IMR-90 (cell line): ENCODE results near the gene TCIRG1. TPM values are rescaled to one million over a fixed set of nuclear protein-coding genes. Genes with fewer than 3 reads are reported as not detected.

Source experiments
- ATAC-seq: fragments of 200-7000 bp; cut with Tn5 transposase; 2 replicates; pipeline ENCODE4 v1.9.1; 2020; ENCODE audit warnings: low read depth, mild to moderate bottlenecking, moderate library complexity
- BruUV-seq: library from RNA; stranded (reverse); fragments of 400-500 nt; replicated peaks from 2 replicates; lab custom pipeline; 2021; lab: Mats Ljungman, UMichigan
- CTCF ChIA-PET: fragments of 300-600 bp; formaldehyde crosslinking; extraction: SDS; loops from one replicate; lab custom pipeline; 2021; ENCODE audit warnings: antibody characterized with exemption; lab: Yijun Ruan, JAX
- POLR2A ChIA-PET: fragments of 300-600 bp; sonication (Branson Sonifier 250); formaldehyde crosslinking; loops from one replicate; lab custom pipeline; 2022; ENCODE audit warnings: antibody characterized with exemption; ENCODE audit not compliant: unreplicated experiment; lab: Charles Lee
- DNase-seq: peaks from one replicate; pipeline ENCODE4 v3.0.0; 2013
- H2AFZ ChIP-seq: replicated peaks from 2 replicates; pipeline ENCODE3; 2013; ENCODE audit warnings: low read length, mild to moderate bottlenecking; ENCODE audit not compliant: poor library complexity
- H2AK5ac ChIP-seq: 2 replicates; pipeline ENCODE4 v1.6.1; 2013; ENCODE audit warnings: low read depth, low read length, inconsistent platforms
- H2AK9ac ChIP-seq: replicated peaks from 2 replicates; pipeline ENCODE3; 2013; ENCODE audit warnings: mild to moderate bottlenecking, low read depth, low read length, moderate library complexity; ENCODE audit not compliant: poor library complexity
- H2BK120ac ChIP-seq: 2 replicates; pipeline ENCODE4 v1.6.1; 2013; ENCODE audit warnings: low read depth, low read length, inconsistent platforms
- H2BK15ac ChIP-seq: 3 replicates; pipeline ENCODE4 v1.6.1; 2013; ENCODE audit warnings: low read depth, low read length, inconsistent platforms
- H2BK20ac ChIP-seq: 2 replicates; pipeline ENCODE4 v1.6.1; 2013; ENCODE audit warnings: low read depth, mild to moderate bottlenecking, inconsistent platforms, low read length, moderate library complexity
- H2BK5ac ChIP-seq: 2 replicates; pipeline ENCODE4 v1.6.1; 2013; ENCODE audit warnings: mild to moderate bottlenecking, low read depth, low read length, inconsistent platforms; ENCODE audit not compliant: poor library complexity, severe bottlenecking
- H3K14ac ChIP-seq: replicated peaks from 2 replicates; pipeline ENCODE4 v1.6.1; 2013; ENCODE audit warnings: low read depth, low read length, inconsistent platforms
- H3K18ac ChIP-seq: 2 replicates; pipeline ENCODE4 v1.6.1; 2013; ENCODE audit warnings: low read depth, low read length, control low read depth
- H3K23ac ChIP-seq: 2 replicates; pipeline ENCODE4 v1.6.1; 2013; ENCODE audit warnings: low read depth, low read length, inconsistent platforms
- H3K27ac ChIP-seq: 2 replicates; pipeline ENCODE4 v1.5.1; 2013; ENCODE audit warnings: mild to moderate bottlenecking, control low read depth, low read length; ENCODE audit not compliant: insufficient read depth
- H3K27me3 ChIP-seq: 2 replicates; pipeline ENCODE4 v1.6.1; 2013; ENCODE audit warnings: low read length; ENCODE audit not compliant: control insufficient read depth, insufficient read depth
- H3K36me3 ChIP-seq: 2 replicates; pipeline ENCODE4 v1.6.1; 2013; ENCODE audit warnings: low read length, mixed read lengths; ENCODE audit not compliant: control insufficient read depth, insufficient read depth
- H3K4ac ChIP-seq: 2 replicates; pipeline ENCODE4 v1.6.1; 2013; ENCODE audit warnings: low read depth, low read length, inconsistent platforms
- H3K4me1 ChIP-seq: 2 replicates; pipeline ENCODE4 v1.6.1; 2013; ENCODE audit warnings: low read length, mixed read lengths; ENCODE audit not compliant: control insufficient read depth, insufficient read depth
- H3K4me2 ChIP-seq: 2 replicates; pipeline ENCODE4 v1.6.1; 2013; ENCODE audit warnings: low read depth, mild to moderate bottlenecking, control low read depth, low read length, moderate library complexity
- H3K4me3 ChIP-seq: 2 replicates; pipeline ENCODE4 v1.5.1; 2013; ENCODE audit warnings: low read depth, mild to moderate bottlenecking, control low read depth, low read length, moderate library complexity; ENCODE audit not compliant: insufficient read depth
- H3K56ac ChIP-seq: 2 replicates; pipeline ENCODE4 v1.6.1; 2013; ENCODE audit warnings: low read length, inconsistent platforms; ENCODE audit not compliant: insufficient read depth; ENCODE audit errors: extremely low read depth
- H3K79me1 ChIP-seq, 2 experiments: 2 replicates each; pipeline ENCODE4 v1.6.1; 2013; ENCODE audit warnings: low read length in 2 of 2, inconsistent platforms in 1 of 2, low read depth in 1 of 2
- H3K9ac ChIP-seq: 2 replicates; pipeline ENCODE4 v1.6.1; 2013; ENCODE audit warnings: low read depth, low read length, control low read depth
- H3K9me1 ChIP-seq: 2 replicates; pipeline ENCODE4 v1.6.1; 2013; ENCODE audit warnings: low read length, inconsistent platforms; ENCODE audit not compliant: insufficient read depth
- H3K9me3 ChIP-seq: 2 replicates; pipeline ENCODE4 v1.6.1; 2013; ENCODE audit warnings: low read length; ENCODE audit not compliant: control insufficient read depth, insufficient read depth
- H4K20me1 ChIP-seq: 2 replicates; pipeline ENCODE4 v1.6.1; 2013; ENCODE audit warnings: low read length, inconsistent platforms; ENCODE audit not compliant: insufficient read depth
- H4K5ac ChIP-seq: 2 replicates; pipeline ENCODE4 v1.6.1; 2013; ENCODE audit warnings: mild to moderate bottlenecking, low read depth, low read length, control low read depth
- H4K8ac ChIP-seq, 2 experiments: 2 replicates each; pipeline ENCODE4 v1.6.1; 2013; ENCODE audit warnings: low read depth in 2 of 2, low read length in 2 of 2, control low read depth in 1 of 2, inconsistent platforms in 1 of 2
- H4K91ac ChIP-seq: 2 replicates; pipeline ENCODE4 v1.6.1; 2013; ENCODE audit warnings: low read depth, low read length, inconsistent platforms; ENCODE audit not compliant: insufficient read depth
- CEBPB ChIP-seq: IDR thresholded peaks from 2 replicates; pipeline ENCODE4 v1.6.1; 2012; ENCODE audit warnings: low read depth, low read length, improper control_type of control experiment
- FOS ChIP-seq: fragments of 150-350 bp; IDR thresholded peaks from 2 replicates; pipeline ENCODE4 v1.6.1; 2016; ENCODE audit warnings: low read depth, low read length
- MAZ ChIP-seq: IDR thresholded peaks from 2 replicates; pipeline ENCODE4 v1.6.1; 2012; ENCODE audit warnings: low read depth, mild to moderate bottlenecking, low read length, improper control_type of control experiment, moderate library complexity, borderline replicate concordance
- MXI1 ChIP-seq: IDR thresholded peaks from 2 replicates; pipeline ENCODE4 v1.6.1; 2012; ENCODE audit warnings: low read depth, mild to moderate bottlenecking, low read length, moderate library complexity, borderline replicate concordance
- NFE2L2 ChIP-seq: fragments of 150-350 bp; IDR thresholded peaks from 2 replicates; pipeline ENCODE4 v1.6.1; 2016; ENCODE audit warnings: low read depth, mild to moderate bottlenecking, low read length
- POLR2A ChIP-seq: IDR thresholded peaks from 2 replicates; pipeline ENCODE4 v1.6.1; 2012; ENCODE audit warnings: mild to moderate bottlenecking, low read depth, low read length
- RCOR1 ChIP-seq: IDR thresholded peaks from 2 replicates; pipeline ENCODE4 v1.6.1; 2012; ENCODE audit warnings: mild to moderate bottlenecking, low read length, improper control_type of control experiment; ENCODE audit not compliant: insufficient replicate concordance
- USF2 ChIP-seq: fragments of 150-350 bp; IDR thresholded peaks from 2 replicates; pipeline ENCODE4 v1.6.1; 2017; ENCODE audit warnings: mild to moderate bottlenecking, antibody characterized with exemption, low read length, low read depth
- WGBS, 2 experiments: methylation state at CpG; one replicate each; pipeline versions ENCODE4 v1.1.5 to v1.1.7; 2013; ENCODE audit warnings: missing lambda C conversion rate in 2 of 2; ENCODE audit not compliant: insufficient read length in 1 of 2; ENCODE audit errors: extremely low coverage in 2 of 2; 5-methylcytosine and 5-hydroxymethylcytosine counted together
- dilution Hi-C: fragments of 300-500 bp; cut with HindIII; formaldehyde crosslinking; loops from one replicate; pipeline ENCODE4 v1.14.3; 2018; ENCODE audit warnings: low sequenced_read_pairs; ENCODE audit not compliant: unreplicated experiment
- in situ Hi-C: fragments of 300-500 bp; cut with MboI; formaldehyde crosslinking; loops from 3 replicates; pipeline ENCODE4 v1.14.3; 2019; ENCODE audit warnings: low sequenced_read_pairs, inconsistent platforms, mixed read lengths
- intact Hi-C: fragments of 100-400 bp; cut with micrococcal nuclease; formaldehyde crosslinking; loops from 2 replicates; pipeline ENCODE4 v1.10.0; 2022
- polyA plus RNA-seq, 3 experiments: library from polyadenylated mRNA; depleted of rRNA; stranded (reverse); fragments of >200 nt; gene quantifications; 2 replicates each; pipeline ENCODE4 v1.2.3, GENCODE V29; 2012; ENCODE audit warnings: low replicate concordance in 1 of 3
- total RNA-seq: library from RNA; depleted of rRNA; stranded (reverse); fragments of >200 nt; gene quantifications from 2 replicates; pipeline ENCODE4 v1.2.3, GENCODE V29; 2012
- TF ChIP-seq, protein P1 (sequence below): fragments of 150-350 bp; IDR thresholded peaks from 2 replicates; pipeline ENCODE4 v1.6.1; 2016; ENCODE audit warnings: low read depth, mild to moderate bottlenecking, low read length, moderate library complexity, borderline replicate concordance
- TF ChIP-seq, protein P2 (sequence below): conservative IDR thresholded peaks from 2 replicates; pipeline ENCODE4 v1.5.1; 2012; ENCODE audit warnings: mild to moderate bottlenecking, low read depth, low read length, improper control_type of control experiment

Gene TCIRG1
- total and polyA plus RNA-seq, 2 of the 4 experiments (the other 2 are of a cell fraction): 25.3 to 117 TPM

GRCh38 chr11:68026391-68027105, 12.3 kb upstream of the TCIRG1 start (continued):
- TF ChIP-seq USF2: no peak

GRCh38 chr11:68027667-68028066, 11.2 kb upstream of the TCIRG1 start:
- H3K56ac ChIP-seq: no peak overlapping the region; the same call in 1 of the 2 replicates
- peaks cover 19% of the 10 kb centered on the region for H3K36me3 ChIP-seq
- H2BK5ac ChIP-seq: peak overlapping the region; percentile 99
- no peak overlapping the region for H3K4me2 ChIP-seq
- H2BK15ac ChIP-seq: peak overlapping the region; percentile 74; the same call in 2 of the 3 replicates
- dilution Hi-C loops (no loop called here), intact Hi-C loops (no loop called here), in situ Hi-C loops (no loop called here)
- H3K18ac ChIP-seq: peak overlapping the region; percentile 40; the same call in 1 of the 2 replicates
- H2AK5ac ChIP-seq: peak overlapping the region; percentile 98
- peak overlapping the region; percentile 64 to 92 for H4K8ac ChIP-seq
- H2AK9ac ChIP-seq: peak overlapping the region; percentile 96
- no peak overlapping the region for H3K4me3 ChIP-seq
- H3K9me1 ChIP-seq: peaks cover 8% of the 10 kb centered on the region
- H3K9ac ChIP-seq: no peak overlapping the region; the same call in 1 of the 2 replicates
- no peaks in the 10 kb centered on the region for H3K9me3 ChIP-seq
- H3K4me1 ChIP-seq: peaks cover 30% of the 10 kb centered on the region
- WGBS, 2 experiments: 93% methylated on average over 10 of the region's 21 CpGs; no CpG with 5 or more reads in 1 of the 2 experiments
- H3K23ac ChIP-seq: peak overlapping the region; percentile 83; the same call in 1 of the 2 replicates
- peak overlapping the region; percentile 86 for H2AFZ ChIP-seq
- H4K20me1 ChIP-seq: no peaks in the 10 kb centered on the region
- ChIA-PET CTCF (no interaction called here), POLR2A (no interaction called here)
- peak overlapping the region; percentile 87 for H3K4ac ChIP-seq
- peak overlapping the region; percentile 82 for H3K14ac ChIP-seq
- H4K91ac ChIP-seq: peak overlapping the region; percentile 89
- peaks cover 33 to 57% of the 10 kb centered on the region in 2 experiments for H3K79me1 ChIP-seq
- peak overlapping the region; percentile 40; the same call in 1 of the 2 replicates for H4K5ac ChIP-seq
- H3K27me3 ChIP-seq: no peaks in the 10 kb centered on the region
- H3K27ac ChIP-seq: peak overlapping the region; percentile 77
- H2BK120ac ChIP-seq: peak overlapping the region; percentile 90
- no TSS peak for BruUV-seq
- peak overlapping the region; percentile 91 for H2BK20ac ChIP-seq
- no peak for DNase-seq
- no peak for ATAC-seq
- no peak for TF ChIP-seq CEBPB
- TF ChIP-seq RCOR1: no peak
- no peak for TF ChIP-seq FOS
- TF ChIP-seq, protein P1, sequence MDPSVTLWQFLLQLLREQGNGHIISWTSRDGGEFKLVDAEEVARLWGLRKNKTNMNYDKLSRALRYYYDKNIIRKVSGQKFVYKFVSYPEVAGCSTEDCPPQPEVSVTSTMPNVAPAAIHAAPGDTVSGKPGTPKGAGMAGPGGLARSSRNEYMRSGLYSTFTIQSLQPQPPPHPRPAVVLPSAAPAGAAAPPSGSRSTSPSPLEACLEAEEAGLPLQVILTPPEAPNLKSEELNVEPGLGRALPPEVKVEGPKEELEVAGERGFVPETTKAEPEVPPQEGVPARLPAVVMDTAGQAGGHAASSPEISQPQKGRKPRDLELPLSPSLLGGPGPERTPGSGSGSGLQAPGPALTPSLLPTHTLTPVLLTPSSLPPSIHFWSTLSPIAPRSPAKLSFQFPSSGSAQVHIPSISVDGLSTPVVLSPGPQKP: no peak
- no peak for TF ChIP-seq MXI1
- TF ChIP-seq MAZ: no peak
- TF ChIP-seq NFE2L2: no peak
- TF ChIP-seq POLR2A: no peak
- TF ChIP-seq USF2: no peak
- TF ChIP-seq, protein P2, sequence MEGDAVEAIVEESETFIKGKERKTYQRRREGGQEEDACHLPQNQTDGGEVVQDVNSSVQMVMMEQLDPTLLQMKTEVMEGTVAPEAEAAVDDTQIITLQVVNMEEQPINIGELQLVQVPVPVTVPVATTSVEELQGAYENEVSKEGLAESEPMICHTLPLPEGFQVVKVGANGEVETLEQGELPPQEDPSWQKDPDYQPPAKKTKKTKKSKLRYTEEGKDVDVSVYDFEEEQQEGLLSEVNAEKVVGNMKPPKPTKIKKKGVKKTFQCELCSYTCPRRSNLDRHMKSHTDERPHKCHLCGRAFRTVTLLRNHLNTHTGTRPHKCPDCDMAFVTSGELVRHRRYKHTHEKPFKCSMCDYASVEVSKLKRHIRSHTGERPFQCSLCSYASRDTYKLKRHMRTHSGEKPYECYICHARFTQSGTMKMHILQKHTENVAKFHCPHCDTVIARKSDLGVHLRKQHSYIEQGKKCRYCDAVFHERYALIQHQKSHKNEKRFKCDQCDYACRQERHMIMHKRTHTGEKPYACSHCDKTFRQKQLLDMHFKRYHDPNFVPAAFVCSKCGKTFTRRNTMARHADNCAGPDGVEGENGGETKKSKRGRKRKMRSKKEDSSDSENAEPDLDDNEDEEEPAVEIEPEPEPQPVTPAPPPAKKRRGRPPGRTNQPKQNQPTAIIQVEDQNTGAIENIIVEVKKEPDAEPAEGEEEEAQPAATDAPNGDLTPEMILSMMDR: no peak
